ENCODE results near the gene COL21A1. TPM values are rescaled to one million over a fixed set of nuclear protein-coding genes. Genes with fewer than 3 reads are reported as not detected.

COL21A1 gene
- total and polyA plus RNA-seq, 2 of the 4 experiments (the other 2 are of a cell fraction) = 0.05 TPM; not detected in 1

GRCh38 chr6:56023829-56024228, 223.6 kb downstream of the COL21A1 start:
- ATAC-seq (ENCODE audit: low read depth) (no peak), DNase-seq (no peak)
- Histone ChIP-seq H2BK20ac (ENCODE audit: low read depth, low read length) (no peak overlapping the region), H4K91ac (ENCODE audit: insufficient read depth, low read depth, low read length) (no peak overlapping the region), H3K27me3 (ENCODE audit: control insufficient read depth, insufficient read depth, low read length) (no peaks in the 10 kb centered on the region; the same call in 1 of the 2 replicates), H3K4me2 (ENCODE audit: low read depth, low read length) (no peak overlapping the region), H3K23ac (ENCODE audit: low read depth, low read length) (no peak overlapping the region), H2AK9ac (replicated peaks; ENCODE audit: low read depth, low read length, poor library complexity) (no peak overlapping the region), H4K20me1 (ENCODE audit: insufficient read depth, low read length) (no peaks in the 10 kb centered on the region), H3K56ac (ENCODE audit: extremely low read depth, insufficient read depth, low read length) (no peak overlapping the region), H3K36me3 (ENCODE audit: control insufficient read depth, insufficient read depth, low read length) (no peaks in the 10 kb centered on the region), H2AK5ac (ENCODE audit: low read depth, low read length) (no peak overlapping the region), H2AFZ (replicated peaks; ENCODE audit: low read length, poor library complexity) (no peak overlapping the region), H3K4me1 (ENCODE audit: control insufficient read depth, insufficient read depth, low read length) (no peaks in the 10 kb centered on the region), H3K9ac (ENCODE audit: low read depth, low read length) (no peak overlapping the region), H2BK120ac (ENCODE audit: low read depth, low read length) (no peak overlapping the region), H3K4me3 (ENCODE audit: insufficient read depth, low read depth, low read length) (no peak overlapping the region), H3K14ac (replicated peaks; ENCODE audit: low read depth, low read length) (no peak overlapping the region), H2BK15ac (ENCODE audit: low read depth, low read length) (no peak overlapping the region), H4K5ac (ENCODE audit: low read depth, low read length) (no peak overlapping the region), H2BK5ac (ENCODE audit: low read depth, low read length, poor library complexity, severe bottlenecking) (no peak overlapping the region), H3K4ac (ENCODE audit: low read depth, low read length) (no peak overlapping the region), H3K79me1 (ENCODE audit: low read depth in 1 of 2, low read length in 2 of 2) (no peaks in the 10 kb centered on the region), H3K18ac (ENCODE audit: low read depth, low read length) (no peak overlapping the region), H3K27ac (ENCODE audit: insufficient read depth, low read length) (no peak overlapping the region), H4K8ac (ENCODE audit: low read depth in 2 of 2, low read length in 2 of 2) (no peak overlapping the region), H3K9me1 (ENCODE audit: insufficient read depth, low read length) (no peaks in the 10 kb centered on the region), H3K9me3 (ENCODE audit: control insufficient read depth, insufficient read depth, low read length) (no peaks in the 10 kb centered on the region)
- intact Hi-C loops (cut with micrococcal nuclease) = no loop called here
- ChIA-PET POLR2A (ENCODE audit: unreplicated experiment) (no interaction called here), CTCF (no interaction called here)
- 67% methylated on average over 1 of the region's 3 CpGs; no CpG with 5 or more reads in 1 of the 2 experiments for WGBS, 2 experiments (ENCODE audit: extremely low coverage in 2 of 2, insufficient read length in 1 of 2)
- no peak for TF ChIP-seq CHD1 (IDR thresholded peaks at IDR 0.05; ENCODE audit: low read depth, low read length)
- no peak for TF ChIP-seq MAFK (IDR thresholded peaks at IDR 0.05; ENCODE audit: low read depth, low read length)
- no peak for TF ChIP-seq SMC3 (IDR thresholded peaks at IDR 0.05; ENCODE audit: low read depth, low read length)
- no peak for TF ChIP-seq BHLHE40 (IDR thresholded peaks at IDR 0.05; ENCODE audit: low read depth, low read length)
- no peak for TF ChIP-seq MXI1 (IDR thresholded peaks at IDR 0.05; ENCODE audit: borderline replicate concordance, low read depth, low read length)
- no peak for TF ChIP-seq USF2 (IDR thresholded peaks at IDR 0.05; ENCODE audit: low read depth, low read length)
- TF ChIP-seq, protein P1, sequence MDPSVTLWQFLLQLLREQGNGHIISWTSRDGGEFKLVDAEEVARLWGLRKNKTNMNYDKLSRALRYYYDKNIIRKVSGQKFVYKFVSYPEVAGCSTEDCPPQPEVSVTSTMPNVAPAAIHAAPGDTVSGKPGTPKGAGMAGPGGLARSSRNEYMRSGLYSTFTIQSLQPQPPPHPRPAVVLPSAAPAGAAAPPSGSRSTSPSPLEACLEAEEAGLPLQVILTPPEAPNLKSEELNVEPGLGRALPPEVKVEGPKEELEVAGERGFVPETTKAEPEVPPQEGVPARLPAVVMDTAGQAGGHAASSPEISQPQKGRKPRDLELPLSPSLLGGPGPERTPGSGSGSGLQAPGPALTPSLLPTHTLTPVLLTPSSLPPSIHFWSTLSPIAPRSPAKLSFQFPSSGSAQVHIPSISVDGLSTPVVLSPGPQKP (IDR thresholded peaks at IDR 0.05; ENCODE audit: borderline replicate concordance, low read depth, low read length) = no peak
- TF ChIP-seq RFX5 (IDR thresholded peaks at IDR 0.05; ENCODE audit: low read depth, low read length) = no peak
- no peak for TF ChIP-seq RCOR1 (IDR thresholded peaks at IDR 0.05; ENCODE audit: insufficient replicate concordance, low read length)
- TF ChIP-seq MAZ (IDR thresholded peaks at IDR 0.05; ENCODE audit: borderline replicate concordance, low read depth, low read length) = no peak
- no peak for TF ChIP-seq RAD21 (IDR thresholded peaks at IDR 0.05; ENCODE audit: low read length)
- TF ChIP-seq, protein P2, sequence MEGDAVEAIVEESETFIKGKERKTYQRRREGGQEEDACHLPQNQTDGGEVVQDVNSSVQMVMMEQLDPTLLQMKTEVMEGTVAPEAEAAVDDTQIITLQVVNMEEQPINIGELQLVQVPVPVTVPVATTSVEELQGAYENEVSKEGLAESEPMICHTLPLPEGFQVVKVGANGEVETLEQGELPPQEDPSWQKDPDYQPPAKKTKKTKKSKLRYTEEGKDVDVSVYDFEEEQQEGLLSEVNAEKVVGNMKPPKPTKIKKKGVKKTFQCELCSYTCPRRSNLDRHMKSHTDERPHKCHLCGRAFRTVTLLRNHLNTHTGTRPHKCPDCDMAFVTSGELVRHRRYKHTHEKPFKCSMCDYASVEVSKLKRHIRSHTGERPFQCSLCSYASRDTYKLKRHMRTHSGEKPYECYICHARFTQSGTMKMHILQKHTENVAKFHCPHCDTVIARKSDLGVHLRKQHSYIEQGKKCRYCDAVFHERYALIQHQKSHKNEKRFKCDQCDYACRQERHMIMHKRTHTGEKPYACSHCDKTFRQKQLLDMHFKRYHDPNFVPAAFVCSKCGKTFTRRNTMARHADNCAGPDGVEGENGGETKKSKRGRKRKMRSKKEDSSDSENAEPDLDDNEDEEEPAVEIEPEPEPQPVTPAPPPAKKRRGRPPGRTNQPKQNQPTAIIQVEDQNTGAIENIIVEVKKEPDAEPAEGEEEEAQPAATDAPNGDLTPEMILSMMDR (conservative IDR thresholded peaks at IDR 0.05; ENCODE audit: low read depth, low read length) = no peak
- TF ChIP-seq POLR2A (IDR thresholded peaks at IDR 0.05; ENCODE audit: low read depth, low read length) = no peak
- TF ChIP-seq CEBPB (IDR thresholded peaks at IDR 0.05; ENCODE audit: low read depth, low read length) = no peak
- no peak for TF ChIP-seq NFE2L2 (IDR thresholded peaks at IDR 0.05; ENCODE audit: low read depth, low read length)
- no peak for TF ChIP-seq FOS (IDR thresholded peaks at IDR 0.05; ENCODE audit: low read depth, low read length)
- dilution Hi-C loops (cut with HindIII; ENCODE audit: low sequenced_read_pairs, unreplicated experiment) = no loop called here
- BruUV-seq (replicated peaks) = no TSS peak
- in situ Hi-C loops (cut with MboI; ENCODE audit: low sequenced_read_pairs) = no loop called here

Data from IMR-90 (cell line).